DND-41 (cell line): Measurements from ENCODE around the gene TFF2.

ENCODE experiments used
- ATAC-seq: fragments of 200-7000 bp; cut with Tn5 transposase; 3 replicates; pipeline ENCODE4 v1.9.1; 2021; ENCODE audit warnings: low read depth; ENCODE audit not compliant: insufficient read depth
- DNase-seq: peaks from one replicate; pipeline ENCODE4 v3.0.0-alpha.2; 2020
- H2AFZ ChIP-seq: 2 replicates; pipeline ENCODE4 v1.6.0; 2012; ENCODE audit warnings: low read depth, low read length
- H3K27ac ChIP-seq: 2 replicates; pipeline ENCODE4 v1.5.1; 2012; ENCODE audit warnings: low read length, inconsistent platforms
- H3K27me3 ChIP-seq: fragments of 200-600 bp; sonication (generic); 2 replicates; pipeline ENCODE4 v1.6.0; 2012; ENCODE audit warnings: low read length, mild to moderate bottlenecking, inconsistent platforms; ENCODE audit not compliant: insufficient read depth, poor library complexity
- H3K36me3 ChIP-seq: 2 replicates; pipeline ENCODE4 v1.5.1; 2012; ENCODE audit warnings: low read length, inconsistent platforms; ENCODE audit not compliant: insufficient read depth
- H3K4me1 ChIP-seq: 2 replicates; pipeline ENCODE4 v1.5.1; 2012; ENCODE audit warnings: mild to moderate bottlenecking, low read length; ENCODE audit not compliant: insufficient read depth
- H3K4me2 ChIP-seq: 2 replicates; pipeline ENCODE4 v1.6.0; 2012; ENCODE audit warnings: mild to moderate bottlenecking, moderate library complexity, low read length, inconsistent platforms; ENCODE audit not compliant: insufficient read depth
- H3K4me3 ChIP-seq, 2 experiments: fragments of 200-600 bp in 1 of 2; shearing (Covaris generic) in 1 of 2; 2 replicates each; pipeline ENCODE4 v1.5.1; 2012 to 2016; ENCODE audit warnings: inconsistent platforms in 2 of 2, low read length in 2 of 2, mild to moderate bottlenecking in 2 of 2, low read depth in 1 of 2, moderate library complexity in 1 of 2
- H3K79me2 ChIP-seq: 2 replicates; pipeline ENCODE4 v1.6.0; 2012; ENCODE audit warnings: low read length, inconsistent platforms; ENCODE audit not compliant: insufficient read depth
- H3K9ac ChIP-seq: 2 replicates; pipeline ENCODE4 v1.6.0; 2012; ENCODE audit warnings: low read depth, mild to moderate bottlenecking, inconsistent platforms, low read length, moderate library complexity
- H3K9me3 ChIP-seq: 2 replicates; pipeline ENCODE4 v1.5.1; 2012; ENCODE audit warnings: low read length, moderate library complexity, mild to moderate bottlenecking, inconsistent platforms; ENCODE audit not compliant: insufficient read depth, severe bottlenecking
- H4K20me1 ChIP-seq: 2 replicates; pipeline ENCODE4 v1.6.0; 2012; ENCODE audit warnings: low read length; ENCODE audit not compliant: insufficient read depth
- EZH2 ChIP-seq: IDR thresholded peaks from 3 replicates; pipeline ENCODE4 v1.6.1; 2012; ENCODE audit warnings: borderline replicate concordance, low read depth, mild to moderate bottlenecking, moderate library complexity, low read length, inconsistent platforms; ENCODE audit not compliant: severe bottlenecking
- TF ChIP-seq, protein P1 (sequence below): IDR thresholded peaks from 2 replicates; pipeline ENCODE4 v1.5.1; 2012; ENCODE audit warnings: borderline replicate concordance, low read length, moderate library complexity, mild to moderate bottlenecking; ENCODE audit not compliant: poor library complexity, severe bottlenecking; ENCODE audit errors: extremely low read depth

The TFF2 gene

DNA sequence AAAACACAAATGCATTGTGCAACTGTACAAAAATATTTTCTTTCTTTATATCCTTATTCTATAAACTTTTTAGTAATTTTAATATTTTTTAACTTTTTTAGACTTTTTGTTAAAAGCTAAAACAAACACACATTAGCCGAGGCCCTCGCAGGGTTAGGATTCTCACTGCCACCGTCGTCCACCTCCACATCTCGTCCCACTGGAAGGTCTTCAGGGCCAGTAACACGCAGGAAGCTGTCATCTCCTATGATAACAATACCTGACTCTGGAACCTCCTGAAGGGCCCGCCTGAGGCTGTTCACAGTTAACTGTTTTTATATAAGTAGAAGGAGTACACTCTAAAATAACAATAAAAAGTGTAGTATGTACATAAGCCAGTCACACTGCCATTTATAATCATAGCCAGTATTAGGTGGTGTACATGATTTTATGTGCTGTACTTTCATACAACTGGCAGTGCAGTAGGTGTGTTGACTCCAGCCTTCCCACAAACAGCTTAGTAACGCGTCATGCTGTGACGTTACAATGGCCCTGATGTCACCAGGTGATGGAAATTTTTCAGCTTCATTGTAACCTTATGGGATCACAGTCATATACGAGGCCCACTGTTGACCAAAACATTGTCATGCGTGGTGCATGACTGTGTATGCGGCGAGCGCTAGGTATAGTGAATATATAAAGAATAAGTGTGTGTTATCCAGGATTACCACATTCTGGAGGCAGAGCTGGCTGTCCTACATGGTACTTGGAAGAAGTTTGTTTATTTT, 8.8 kb downstream of the TFF2 start:
- Histone ChIP-seq H2AFZ (no peak overlapping the region), H3K27ac (no peak overlapping the region), H3K36me3 (no peaks in the 10 kb centered on the region), H3K4me2 (no peak overlapping the region), H3K4me3 (no peak overlapping the region), H4K20me1 (no peaks in the 10 kb centered on the region), H3K9ac (no peak overlapping the region), H3K4me1 (no peaks in the 10 kb centered on the region), H3K9me3 (no peaks in the 10 kb centered on the region), H3K27me3 (no peaks in the 10 kb centered on the region), H3K79me2 (no peaks in the 10 kb centered on the region)
- DNase-seq = no peak
- ATAC-seq = no peak
- no peak for TF ChIP-seq EZH2

DNA sequence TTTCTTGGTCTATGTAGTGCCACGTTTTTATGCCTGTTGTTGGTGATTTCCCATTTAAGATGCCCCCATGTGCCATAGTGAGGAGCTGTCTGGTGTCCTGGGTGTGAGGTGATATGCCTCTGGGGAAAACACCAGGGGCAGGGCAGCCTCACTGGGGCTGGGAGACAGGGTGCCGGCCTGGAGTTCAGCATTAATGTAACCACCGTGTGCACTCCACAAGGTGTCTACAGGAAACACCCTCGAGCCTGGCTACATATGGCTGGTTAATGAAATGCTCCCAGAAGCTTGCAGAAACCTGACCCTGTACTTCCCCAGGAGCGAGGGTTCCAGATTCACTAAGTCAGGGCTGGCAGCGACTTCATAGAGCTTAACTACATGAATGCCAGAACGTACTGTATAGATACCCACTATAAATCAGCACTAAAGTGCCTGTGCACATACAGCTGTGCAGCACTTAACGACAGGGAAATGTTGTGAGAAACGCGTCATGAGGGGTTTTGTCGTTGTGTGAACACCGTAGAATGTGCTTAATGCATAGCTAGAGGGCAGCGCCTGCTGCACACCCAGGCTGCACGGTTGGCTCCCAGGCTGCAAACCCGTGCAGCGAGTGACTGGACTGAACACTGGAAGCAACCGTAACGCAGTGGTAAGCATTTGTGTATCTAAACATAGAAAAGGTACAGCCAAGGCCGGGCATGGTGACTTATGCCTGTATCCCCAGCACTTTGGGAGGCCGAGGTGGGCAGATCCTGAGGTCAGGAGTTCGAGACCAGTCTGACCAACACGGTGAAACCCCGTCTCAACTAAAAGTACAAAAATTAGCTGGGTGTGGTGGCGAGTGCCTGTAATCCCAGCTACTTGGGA, 10.4 kb downstream of the TFF2 start:
- TF ChIP-seq, protein P1, sequence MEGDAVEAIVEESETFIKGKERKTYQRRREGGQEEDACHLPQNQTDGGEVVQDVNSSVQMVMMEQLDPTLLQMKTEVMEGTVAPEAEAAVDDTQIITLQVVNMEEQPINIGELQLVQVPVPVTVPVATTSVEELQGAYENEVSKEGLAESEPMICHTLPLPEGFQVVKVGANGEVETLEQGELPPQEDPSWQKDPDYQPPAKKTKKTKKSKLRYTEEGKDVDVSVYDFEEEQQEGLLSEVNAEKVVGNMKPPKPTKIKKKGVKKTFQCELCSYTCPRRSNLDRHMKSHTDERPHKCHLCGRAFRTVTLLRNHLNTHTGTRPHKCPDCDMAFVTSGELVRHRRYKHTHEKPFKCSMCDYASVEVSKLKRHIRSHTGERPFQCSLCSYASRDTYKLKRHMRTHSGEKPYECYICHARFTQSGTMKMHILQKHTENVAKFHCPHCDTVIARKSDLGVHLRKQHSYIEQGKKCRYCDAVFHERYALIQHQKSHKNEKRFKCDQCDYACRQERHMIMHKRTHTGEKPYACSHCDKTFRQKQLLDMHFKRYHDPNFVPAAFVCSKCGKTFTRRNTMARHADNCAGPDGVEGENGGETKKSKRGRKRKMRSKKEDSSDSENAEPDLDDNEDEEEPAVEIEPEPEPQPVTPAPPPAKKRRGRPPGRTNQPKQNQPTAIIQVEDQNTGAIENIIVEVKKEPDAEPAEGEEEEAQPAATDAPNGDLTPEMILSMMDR = no peak
- TF ChIP-seq EZH2 = no peak
- no peaks in the 10 kb centered on the region for H3K79me2 ChIP-seq
- no peaks in the 10 kb centered on the region for H3K36me3 ChIP-seq
- no peak overlapping the region for H2AFZ ChIP-seq
- H3K4me3 ChIP-seq = no peak overlapping the region
- no peaks in the 10 kb centered on the region for H3K27me3 ChIP-seq
- no peak overlapping the region for H3K27ac ChIP-seq
- H3K9ac ChIP-seq = no peak overlapping the region
- ATAC-seq = no peak
- no peak overlapping the region for H3K4me2 ChIP-seq
- no peaks in the 10 kb centered on the region for H3K9me3 ChIP-seq
- no peaks in the 10 kb centered on the region for H4K20me1 ChIP-seq
- H3K4me1 ChIP-seq = no peaks in the 10 kb centered on the region
- no peak for DNase-seq

DNA sequence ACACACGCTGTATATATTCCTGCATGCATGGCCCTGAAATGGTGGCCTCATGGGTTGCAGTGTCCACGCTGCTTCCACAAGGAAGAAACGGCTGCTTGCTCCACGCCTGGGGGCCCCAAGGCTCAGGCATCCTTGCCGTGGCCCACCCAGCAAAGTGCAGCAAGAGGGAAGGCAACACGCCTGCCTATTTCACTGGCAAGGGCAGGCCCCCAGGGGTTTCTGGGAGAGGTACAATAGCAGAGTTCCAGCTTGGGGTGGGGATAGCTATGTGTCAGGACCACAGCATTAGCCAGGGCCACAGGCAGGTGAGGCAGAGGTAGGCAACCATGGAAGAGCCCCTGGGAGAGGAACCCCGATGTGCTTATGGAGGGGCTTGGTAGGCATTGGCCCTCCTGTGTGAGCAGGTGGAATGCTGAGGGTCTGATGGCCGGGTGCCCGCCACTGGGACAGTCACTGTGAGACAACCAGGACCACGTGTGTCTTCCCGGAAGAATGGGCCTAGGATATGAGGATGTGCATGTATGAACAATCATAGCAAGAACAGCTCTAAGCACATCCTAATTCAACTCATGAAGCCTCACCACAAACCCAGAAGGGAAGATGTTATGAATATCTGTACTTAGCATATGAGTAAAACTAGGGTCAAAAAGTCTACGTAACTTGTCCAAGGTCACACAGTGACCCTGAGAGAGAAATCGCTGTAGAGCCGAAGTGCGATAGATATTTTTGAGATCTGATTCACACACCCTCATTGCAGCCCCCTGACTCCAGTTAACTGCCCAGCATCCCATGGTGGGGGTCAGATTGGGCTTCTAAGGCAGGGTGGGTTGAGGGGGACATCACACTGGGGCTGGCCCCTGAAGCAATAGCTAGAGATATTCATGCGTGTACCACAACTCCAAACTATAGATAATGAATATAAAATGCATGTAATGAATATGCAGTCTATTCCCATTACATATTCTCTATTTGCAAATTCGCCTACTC, 11.8 kb downstream of the TFF2 start:
- Histone ChIP-seq H3K4me1 (no peaks in the 10 kb centered on the region), H3K36me3 (no peaks in the 10 kb centered on the region), H3K79me2 (no peaks in the 10 kb centered on the region), H2AFZ (no peak overlapping the region), H3K27me3 (no peaks in the 10 kb centered on the region), H4K20me1 (no peaks in the 10 kb centered on the region), H3K27ac (no peak overlapping the region), H3K9me3 (no peaks in the 10 kb centered on the region), H3K4me3 (no peak overlapping the region), H3K4me2 (no peak overlapping the region), H3K9ac (no peak overlapping the region)
- no peak for DNase-seq
- no peak for ATAC-seq
- no peak for TF ChIP-seq EZH2
- TF ChIP-seq, protein P1 = no peak
